PFSK-1 (cell line): ENCODE data around the gene NRSN2.
A peak's percentile ranks its signal among the peaks of the same experiment; 100 is the strongest.

Experiments
- FOXP2 ChIP-seq: optimal IDR thresholded peaks from 2 replicates; pipeline ENCODE3; 2011; ENCODE audit warnings: borderline replicate concordance, control low read depth, inconsistent platforms; ENCODE audit not compliant: insufficient read depth; ENCODE audit errors: extremely low read length, extremely low read depth
- POLR2AphosphoS5 ChIP-seq: IDR thresholded peaks from 2 replicates; pipeline ENCODE4 v1.6.1; 2012; ENCODE audit warnings: low read depth, mild to moderate bottlenecking, control low read depth, low read length, moderate library complexity
- REST ChIP-seq, 2 experiments: IDR thresholded peaks; 2 replicates each; pipeline versions ENCODE4 v1.6.1 to v1.8.0; 2011 to 2012; ENCODE audit warnings: low read depth in 2 of 2, low read length in 2 of 2, control low read depth in 1 of 2, inconsistent platforms in 1 of 2, mild to moderate bottlenecking in 1 of 2, moderate library complexity in 1 of 2; ENCODE audit not compliant: insufficient read depth in 1 of 2
- TAF1 ChIP-seq: IDR thresholded peaks from 2 replicates; pipeline ENCODE4 v1.6.1; 2012; ENCODE audit warnings: low read length, control low read depth, borderline replicate concordance; ENCODE audit not compliant: insufficient read depth

GRCh38 chr20:381581-382290 is 34.8 kb downstream of the NRSN2 start:
- TF ChIP-seq FOXP2 (peak; percentile 81), REST (IDR thresholded peaks at IDR 0.05; ENCODE audit: insufficient read depth in 1 of 2, low read depth in 2 of 2, low read length in 2 of 2) (no peak), TAF1 (no peak), POLR2AphosphoS5 (peak; percentile 50; the same call in 1 of the 2 replicates)
